B cell (primary cell): ENCODE data around the gene SCN4A. TPM values are rescaled to one million over a fixed set of nuclear protein-coding genes. Genes with fewer than 3 reads are reported as not detected.
A peak's percentile ranks its signal among the peaks of the same experiment; 100 is the strongest.

ENCODE experiments used
- ATAC-seq: fragments of 200-7000 bp; cut with Tn5 transposase; one replicate; pipeline ENCODE4 v1.10.0; 2021; ENCODE audit warnings: low read depth, mild to moderate bottlenecking, moderate number of reproducible peaks, moderate library complexity
- CTCF ChIA-PET: fragments of 350-600 bp; sonication (Branson Sonifier 250); formaldehyde crosslinking; loops from one replicate; lab custom pipeline; 2021; ENCODE audit warnings: antibody characterized with exemption, inconsistent platforms; lab: Charles Lee
- POLR2A ChIA-PET: fragments of 350-600 bp; sonication (Branson Sonifier 250); formaldehyde crosslinking; loops from one replicate; lab custom pipeline; 2021; ENCODE audit warnings: antibody characterized with exemption; lab: Charles Lee
- DNase-seq: peaks from one replicate; pipeline ENCODE4 v3.0.0; 2013
- H2AFZ ChIP-seq: 2 replicates; pipeline ENCODE4 v1.6.1; 2012; ENCODE audit warnings: mild to moderate bottlenecking, low read depth, low read length; ENCODE audit not compliant: insufficient read depth, poor library complexity, severe bottlenecking
- H3K27ac ChIP-seq, 2 donors: 1 replicate in 1 of 2; 2 replicates in 1 of 2; pipeline ENCODE4 v1.5.1; 2012 to 2013; ENCODE audit warnings: low read length in 2 of 2, mild to moderate bottlenecking in 2 of 2, moderate library complexity in 1 of 2
- H3K27me3 ChIP-seq, 4 experiments: fragments of 200-600 bp in 1 of 4; sonication (generic) in 1 of 4; replicated peaks in 1 of 4; 1 replicate in 2 of 4; 2 replicates in 2 of 4; pipeline versions ENCODE4 v1.6.1 to v1.7.0; 2013 to 2016; ENCODE audit warnings: low read length in 3 of 4, mild to moderate bottlenecking in 2 of 4, mixed read lengths in 1 of 4, moderate library complexity in 1 of 4; ENCODE audit not compliant: insufficient read depth in 4 of 4, control insufficient read depth in 3 of 4; ENCODE audit errors: control extremely low read depth in 1 of 4
- H3K36me3 ChIP-seq, 2 experiments: replicated peaks in 1 of 2; 1 replicate in 1 of 2; 2 replicates in 1 of 2; pipeline versions ENCODE4 v1.6.1 to v1.7.1; 2013; ENCODE audit warnings: low read length in 1 of 2; ENCODE audit not compliant: insufficient read depth in 2 of 2, control insufficient read depth in 1 of 2; ENCODE audit errors: control extremely low read depth in 1 of 2, extremely low read depth in 1 of 2
- H3K4me1 ChIP-seq, 2 donors: fragments of 200-600 bp in 1 of 2; sonication (generic) in 1 of 2; 1 replicate in 1 of 2; 2 replicates in 1 of 2; pipeline versions ENCODE4 v1.5.1 to v1.6.1; 2013 to 2017; ENCODE audit warnings: low read length in 2 of 2; ENCODE audit not compliant: control insufficient read depth in 2 of 2, insufficient read depth in 2 of 2
- H3K4me2 ChIP-seq: replicated peaks from 2 replicates; pipeline ENCODE3; 2012; ENCODE audit warnings: mild to moderate bottlenecking, low read depth, low read length; ENCODE audit not compliant: poor library complexity, severe bottlenecking
- H3K4me3 ChIP-seq, 5 experiments: fragments of 200-600 bp in 1 of 5; sonication (generic) in 1 of 5; 1 replicate in 3 of 5; 2 replicates in 2 of 5; pipeline versions ENCODE4 v1.5.1 to v1.7.0; 2011 to 2016; ENCODE audit warnings: low read length in 4 of 5, mild to moderate bottlenecking in 4 of 5, low read depth in 2 of 5, control low read depth in 1 of 5, moderate library complexity in 1 of 5; ENCODE audit not compliant: insufficient read depth in 1 of 5; ENCODE audit errors: control extremely low read depth in 1 of 5, extremely low read depth in 1 of 5
- H3K79me2 ChIP-seq: fragments of 200-600 bp; sonication (generic); one replicate; pipeline ENCODE4 v1.6.0; 2016; ENCODE audit warnings: low read length; ENCODE audit not compliant: control insufficient read depth, insufficient read depth
- H3K9ac ChIP-seq: fragments of 200-600 bp; sonication (generic); 2 replicates; pipeline ENCODE4 v1.6.1; 2017; ENCODE audit warnings: mild to moderate bottlenecking, low read length, moderate library complexity
- H3K9me3 ChIP-seq, 3 donors: one replicate each; pipeline versions ENCODE4 v1.6.1 to v1.7.1; 2013; ENCODE audit warnings: low read length in 2 of 3; ENCODE audit not compliant: control insufficient read depth in 2 of 3, insufficient read depth in 1 of 3; ENCODE audit errors: control extremely low read depth in 1 of 3
- H4K20me1 ChIP-seq: 2 replicates; pipeline ENCODE4 v1.6.0; 2012; ENCODE audit warnings: mild to moderate bottlenecking, low read length; ENCODE audit not compliant: insufficient read depth, control insufficient read depth, poor library complexity, severe bottlenecking
- H3K27ac Mint-ChIP-seq: one replicate; pipeline ENCODE4 v1.8.0; 2021; ENCODE audit warnings: mixed read lengths
- H3K27me3 Mint-ChIP-seq: one replicate; pipeline ENCODE4 v1.8.0; 2021; ENCODE audit warnings: mixed read lengths
- H3K4me1 Mint-ChIP-seq: one replicate; pipeline ENCODE4 v1.8.0; 2021; ENCODE audit warnings: mixed read lengths
- H3K4me3 Mint-ChIP-seq: one replicate; pipeline ENCODE4 v1.8.0; 2021; ENCODE audit warnings: mixed read lengths
- H3K9me3 Mint-ChIP-seq: one replicate; pipeline ENCODE4 v1.8.0; 2022; ENCODE audit warnings: mixed read lengths; ENCODE audit not compliant: insufficient read depth
- EZH2 ChIP-seq: IDR thresholded peaks from 2 replicates; pipeline ENCODE4 v1.6.1; 2012; ENCODE audit warnings: borderline replicate concordance, low read depth, mild to moderate bottlenecking, moderate library complexity, low read length; ENCODE audit not compliant: insufficient read depth, poor library complexity, severe bottlenecking
- WGBS: methylation state at CpG from one replicate; pipeline ENCODE4 v1.1.5; 2013; ENCODE audit warnings: missing lambda C conversion rate; ENCODE audit not compliant: insufficient coverage; 5-methylcytosine and 5-hydroxymethylcytosine counted together
- intact Hi-C: fragments of 100-400 bp; cut with micrococcal nuclease; formaldehyde crosslinking; loops from one replicate; pipeline ENCODE4 v1.10.0; 2022
- polyA plus RNA-seq: library from polyadenylated mRNA; depleted of rRNA; stranded (reverse); fragments of >200 nt; gene quantifications from 2 replicates; pipeline ENCODE4 v1.2.3, GENCODE V29; 2012
- total RNA-seq, 2 donors: library from RNA; stranded (reverse); fragments of 120-200 nt in 1 of 2; gene quantifications; 1 replicate in 1 of 2; 2 replicates in 1 of 2; pipeline versions ENCODE4 v1.2.3 to v1.2.4, GENCODE V29; 2013 to 2022
- TF ChIP-seq, protein P1 (sequence below): fragments of 200-600 bp; IDR thresholded peaks from one replicate; pipeline ENCODE4 v1.8.0; 2022; ENCODE audit warnings: antibody characterized with exemption, mild to moderate bottlenecking

Gene SCN4A
- total and polyA plus RNA-seq, 2 donors (not counting 1 experiment from before 2014, with no cell fraction given) = 1.1 to 1.4 TPM

DNA sequence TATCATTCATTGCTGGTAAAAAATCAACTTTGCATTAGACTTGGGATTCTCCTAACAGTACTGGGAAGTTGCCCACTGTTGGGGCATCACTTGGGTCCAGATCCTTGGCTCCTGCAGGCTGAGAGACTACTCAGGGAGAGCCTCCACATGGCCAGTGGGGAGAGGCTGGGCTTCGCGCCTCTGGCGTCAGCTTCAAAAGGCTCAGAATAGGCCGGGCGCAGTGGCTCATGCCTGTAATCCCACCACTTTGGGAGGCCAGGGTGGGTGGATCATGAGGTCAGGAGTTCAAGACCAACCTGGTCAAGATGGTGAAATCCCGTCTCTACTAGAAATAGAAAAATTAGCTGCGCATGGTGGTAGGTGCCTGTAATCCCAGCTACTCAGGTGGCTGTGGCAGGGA lies 58.2 kb downstream of the SCN4A start:
- H3K27ac ChIP-seq = no peak overlapping the region
- H3K79me2 ChIP-seq = peaks cover 5% of the 10 kb centered on the region
- WGBS = 97% methylated on average over 6 of the region's 7 CpGs
- ChIA-PET POLR2A (interaction anchor here (0.7 to 1.6 kb wide), 3 partner anchors 12 to 18 kb away, joined by 3 to 7 read pairs (median 3); partner anchors contain the start of gene CD79B), CTCF (interaction anchor here (1.1 to 26.0 kb wide), 6 partner anchors 11 to 218 kb away, joined by 3 to 834 read pairs (median 140); partner anchors contain the start of gene ERN1)
- H3K4me1 ChIP-seq = peaks cover 33 to 56% of the 10 kb centered on the region in 2 donors
- no peak overlapping the region for H2AFZ ChIP-seq
- no peaks in the 10 kb centered on the region for H4K20me1 ChIP-seq
- Mint-ChIP-seq H3K4me3 (peak overlapping the region; percentile 47), H3K27me3 (peaks cover 5% of the 10 kb centered on the region), H3K27ac (peak overlapping the region; percentile 53), H3K9me3 (no peaks in the 10 kb centered on the region), H3K4me1 (peaks cover 56% of the 10 kb centered on the region)
- no peak overlapping the region for H3K9ac ChIP-seq
- ATAC-seq (no peak), DNase-seq (peak; percentile 9)
- intact Hi-C loops = no loop called here
- H3K36me3 ChIP-seq = no peaks in the 10 kb centered on the region
- H3K4me2 ChIP-seq = no peak overlapping the region
- H3K4me3 ChIP-seq = no peak overlapping the region
- TF ChIP-seq, protein P1, sequence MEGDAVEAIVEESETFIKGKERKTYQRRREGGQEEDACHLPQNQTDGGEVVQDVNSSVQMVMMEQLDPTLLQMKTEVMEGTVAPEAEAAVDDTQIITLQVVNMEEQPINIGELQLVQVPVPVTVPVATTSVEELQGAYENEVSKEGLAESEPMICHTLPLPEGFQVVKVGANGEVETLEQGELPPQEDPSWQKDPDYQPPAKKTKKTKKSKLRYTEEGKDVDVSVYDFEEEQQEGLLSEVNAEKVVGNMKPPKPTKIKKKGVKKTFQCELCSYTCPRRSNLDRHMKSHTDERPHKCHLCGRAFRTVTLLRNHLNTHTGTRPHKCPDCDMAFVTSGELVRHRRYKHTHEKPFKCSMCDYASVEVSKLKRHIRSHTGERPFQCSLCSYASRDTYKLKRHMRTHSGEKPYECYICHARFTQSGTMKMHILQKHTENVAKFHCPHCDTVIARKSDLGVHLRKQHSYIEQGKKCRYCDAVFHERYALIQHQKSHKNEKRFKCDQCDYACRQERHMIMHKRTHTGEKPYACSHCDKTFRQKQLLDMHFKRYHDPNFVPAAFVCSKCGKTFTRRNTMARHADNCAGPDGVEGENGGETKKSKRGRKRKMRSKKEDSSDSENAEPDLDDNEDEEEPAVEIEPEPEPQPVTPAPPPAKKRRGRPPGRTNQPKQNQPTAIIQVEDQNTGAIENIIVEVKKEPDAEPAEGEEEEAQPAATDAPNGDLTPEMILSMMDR = no peak
- no peak for TF ChIP-seq EZH2
- peaks cover 0 to 5% (median 0%) of the 10 kb centered on the region in 4 experiments for H3K27me3 ChIP-seq
- H3K9me3 ChIP-seq = no peaks in the 10 kb centered on the region

DNA sequence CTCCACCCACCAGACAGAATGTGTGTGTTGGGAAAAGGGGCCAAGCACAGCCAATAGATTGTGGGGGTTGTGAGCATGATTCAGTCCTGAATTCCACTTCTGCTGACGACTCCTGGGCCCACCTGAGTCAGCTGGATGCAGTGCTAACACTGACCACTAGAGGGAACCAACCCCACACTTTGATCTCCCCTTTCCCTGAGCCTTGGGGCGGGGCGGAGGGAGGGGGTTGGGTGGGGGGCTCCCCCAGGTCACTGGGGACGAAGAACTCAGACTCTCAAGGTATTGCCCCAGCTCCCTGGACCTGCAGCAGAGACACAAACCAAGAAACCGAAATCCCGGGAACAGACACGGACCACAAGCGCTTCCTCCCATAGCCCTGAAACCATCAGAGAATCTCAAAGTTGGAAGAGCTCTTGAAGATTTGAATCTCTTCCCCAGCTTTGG lies 61.0 kb downstream of the SCN4A start:
- Histone ChIP-seq H3K9me3 (no peaks in the 10 kb centered on the region), H3K4me2 (no peak overlapping the region), H3K36me3 (no peaks in the 10 kb centered on the region), H3K4me3 (no peak overlapping the region), H3K79me2 (no peaks in the 10 kb centered on the region), H3K27ac (no peak overlapping the region), H3K9ac (no peak overlapping the region), H4K20me1 (no peaks in the 10 kb centered on the region), H2AFZ (no peak overlapping the region), H3K27me3 (peaks cover 0 to 5% (median 0%) of the 10 kb centered on the region in 4 experiments), H3K4me1 (peaks cover 26 to 40% of the 10 kb centered on the region in 2 donors)
- TF ChIP-seq, protein P1 = peak; percentile 82
- no peak for TF ChIP-seq EZH2
- ChIA-PET POLR2A (interaction anchor here (0.6 to 2.9 kb wide), 5 partner anchors 11 to 116 kb away, joined by 3 to 12 read pairs (median 6); partner anchors contain the start of gene ICAM2), CTCF (interaction anchor here (0.6 to 26.0 kb wide), 24 partner anchors 8 to 234 kb away, joined by 3 to 834 read pairs (median 7); partner anchors contain the start of genes CD79B, ERN1, GH1 and ICAM2)
- H3K9me3 Mint-ChIP-seq = no peaks in the 10 kb centered on the region
- H3K27me3 Mint-ChIP-seq = peaks cover 8% of the 10 kb centered on the region
- H3K27ac Mint-ChIP-seq = peak overlapping the region; percentile 20
- DNase-seq (peak; percentile 77), ATAC-seq (peak; percentile 55)
- 64% methylated on average over 6 of the region's 8 CpGs for WGBS
- no peak overlapping the region for H3K4me3 Mint-ChIP-seq
- intact Hi-C loops = loop anchor here (1.0 kb wide), 2 partner anchors 79 to 222 kb away; no protein-coding TSS in a partner anchor
- H3K4me1 Mint-ChIP-seq = peaks cover 41% of the 10 kb centered on the region
